ENCODE measurements around the gene PUSL1.

PUSL1 gene

DNA sequence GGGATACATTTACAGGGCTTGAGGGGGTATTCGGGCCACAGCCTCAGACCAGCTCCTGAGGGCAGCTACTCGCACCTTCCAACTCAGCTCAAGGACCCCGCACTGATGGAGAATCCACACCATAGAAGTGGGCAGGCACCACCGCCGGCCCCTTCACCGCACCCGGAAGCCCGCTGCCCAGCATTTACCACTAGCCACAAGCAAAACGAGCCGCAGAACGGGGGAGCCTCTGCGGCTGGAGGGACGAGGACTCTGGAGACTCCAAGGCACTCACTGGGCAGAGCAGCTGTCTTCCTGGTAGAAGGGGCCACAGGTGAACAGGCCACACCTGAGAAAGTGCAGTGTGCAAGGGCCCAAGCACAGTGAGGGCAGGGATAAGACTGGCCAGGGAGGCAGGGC lies 40.1 kb upstream of the PUSL1 start:
- peaks cover 58% of the 10 kb centered on the region for H3K36me3 ChIP-seq (ENCODE audit: control insufficient read depth, insufficient read depth, low read length)
- H3K9me3 ChIP-seq (ENCODE audit: control insufficient read depth, insufficient read depth, low read depth, low read length): no peaks in the 10 kb centered on the region
- no peak overlapping the region for H3K4me3 ChIP-seq (ENCODE audit: low read depth, low read length)
- H3K4me1 ChIP-seq (ENCODE audit: control insufficient read depth, insufficient read depth, low read length): peaks cover 13% of the 10 kb centered on the region
- H3K27me3 ChIP-seq (ENCODE audit: control insufficient read depth, insufficient read depth, low read length): no peaks in the 10 kb centered on the region
- H3K27ac ChIP-seq (ENCODE audit: low read depth, low read length): no peak overlapping the region
- no peak overlapping the region for H3K9ac ChIP-seq (ENCODE audit: low read length)

DNA sequence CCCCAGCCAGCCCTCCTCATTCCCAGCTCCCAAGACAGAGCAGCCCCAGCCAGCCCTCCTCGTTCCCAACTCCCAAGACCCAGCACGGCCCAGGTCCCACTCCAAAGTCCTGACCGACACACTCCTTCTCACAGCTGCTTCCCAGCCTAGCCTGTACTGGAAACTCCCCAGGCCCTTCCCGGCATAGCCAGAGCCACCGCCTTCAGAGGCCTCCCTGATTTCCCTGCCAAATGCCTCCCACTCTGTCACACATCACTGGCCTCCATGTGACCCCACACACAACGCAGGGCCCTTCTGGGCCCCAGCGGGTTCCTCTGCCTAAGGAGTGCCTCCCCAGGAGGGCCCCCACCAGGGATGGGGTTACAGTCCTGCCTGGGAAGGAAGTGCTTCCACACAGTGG lies 37.6 kb upstream of the PUSL1 start:
- H3K27me3 ChIP-seq (ENCODE audit: control insufficient read depth, insufficient read depth, low read length): peaks cover 7% of the 10 kb centered on the region
- H3K36me3 ChIP-seq (ENCODE audit: control insufficient read depth, insufficient read depth, low read length): peaks cover 35% of the 10 kb centered on the region
- peak overlapping the region; percentile 24 for H3K9ac ChIP-seq (ENCODE audit: low read length)
- H3K4me1 ChIP-seq (ENCODE audit: control insufficient read depth, insufficient read depth, low read length): peaks cover 18% of the 10 kb centered on the region
- no peak overlapping the region for H3K4me3 ChIP-seq (ENCODE audit: low read depth, low read length)
- H3K9me3 ChIP-seq (ENCODE audit: control insufficient read depth, insufficient read depth, low read depth, low read length): no peaks in the 10 kb centered on the region
- H3K27ac ChIP-seq (ENCODE audit: low read depth, low read length): no peak overlapping the region

DNA sequence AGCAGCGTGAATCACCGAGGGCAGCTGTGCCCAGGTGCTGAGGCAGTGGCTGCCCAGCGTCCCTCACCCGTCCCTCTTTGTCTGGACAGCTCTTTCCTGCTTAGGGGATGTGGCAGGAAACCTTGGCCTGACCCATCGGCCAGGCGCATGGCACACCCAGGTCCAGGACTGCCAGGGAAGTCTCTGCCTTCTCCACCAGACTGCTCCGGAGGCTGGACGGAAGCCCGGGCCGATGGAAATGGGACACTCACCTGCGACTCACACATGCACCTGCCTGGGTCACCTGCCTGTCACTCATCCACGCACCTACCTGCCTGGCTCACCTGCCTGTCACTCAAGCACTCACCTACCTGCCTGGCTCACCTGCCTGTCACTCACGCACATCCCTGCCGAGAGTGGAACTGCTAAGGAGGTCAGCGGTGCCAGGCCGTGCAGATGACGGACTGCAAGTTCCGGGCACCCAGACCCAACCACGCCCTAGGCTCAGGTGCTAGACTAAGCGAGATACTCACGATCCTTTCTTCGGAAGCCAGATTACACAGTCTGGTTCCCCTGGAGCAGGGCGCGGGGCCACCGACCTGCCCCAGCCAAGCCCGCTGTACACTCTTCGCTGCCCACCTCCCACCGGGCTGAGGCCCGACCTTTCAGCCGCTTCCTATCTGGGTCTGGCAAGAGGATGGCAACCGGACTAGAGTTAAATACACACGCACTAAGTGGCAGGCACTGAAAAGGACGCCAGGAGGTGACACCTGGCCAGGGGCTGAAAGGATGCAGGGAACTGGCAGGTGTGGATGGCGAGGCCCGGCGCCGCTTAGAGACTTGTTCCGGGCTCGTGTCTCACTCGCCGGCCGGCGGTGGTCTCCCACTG lies 35.8 kb upstream of the PUSL1 start:
- Histone ChIP-seq H3K9me3 (ENCODE audit: control insufficient read depth, insufficient read depth, low read depth, low read length) (no peaks in the 10 kb centered on the region), H3K27me3 (ENCODE audit: control insufficient read depth, insufficient read depth, low read length) (peaks cover 7% of the 10 kb centered on the region), H3K27ac (ENCODE audit: low read depth, low read length) (peak overlapping the region; percentile 57; the same call in 1 of the 2 replicates), H3K4me1 (ENCODE audit: control insufficient read depth, insufficient read depth, low read length) (peaks cover 18% of the 10 kb centered on the region), H3K36me3 (ENCODE audit: control insufficient read depth, insufficient read depth, low read length) (peaks cover 26% of the 10 kb centered on the region), H3K9ac (ENCODE audit: low read length) (peak overlapping the region; percentile 96), H3K4me3 (ENCODE audit: low read depth, low read length) (peak overlapping the region; percentile 98)

DNA sequence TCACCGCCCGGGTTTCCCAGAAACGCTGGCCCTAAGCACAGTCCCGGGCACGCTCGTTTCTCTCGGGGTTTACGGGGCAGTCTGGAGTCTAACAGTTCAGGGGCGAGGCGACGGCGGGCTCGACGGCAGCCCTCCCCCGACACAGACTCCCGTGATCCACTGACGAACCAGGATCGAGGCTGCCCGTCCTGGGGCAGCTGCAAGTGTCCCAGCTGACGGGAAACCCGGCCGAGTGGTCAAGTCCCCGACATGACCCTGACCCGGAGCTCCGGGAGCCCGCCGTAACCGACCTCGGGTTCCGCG lies 35.2 kb upstream of the PUSL1 start:
- Histone ChIP-seq H3K9me3 (ENCODE audit: control insufficient read depth, insufficient read depth, low read depth, low read length) (no peaks in the 10 kb centered on the region), H3K4me1 (ENCODE audit: control insufficient read depth, insufficient read depth, low read length) (peaks cover 18% of the 10 kb centered on the region), H3K9ac (ENCODE audit: low read length) (peak overlapping the region; percentile 96), H3K27me3 (ENCODE audit: control insufficient read depth, insufficient read depth, low read length) (peaks cover 7% of the 10 kb centered on the region), H3K4me3 (ENCODE audit: low read depth, low read length) (peak overlapping the region; percentile 98), H3K36me3 (ENCODE audit: control insufficient read depth, insufficient read depth, low read length) (peaks cover 20% of the 10 kb centered on the region), H3K27ac (ENCODE audit: low read depth, low read length) (peak overlapping the region; percentile 57; the same call in 1 of the 2 replicates)

DNA sequence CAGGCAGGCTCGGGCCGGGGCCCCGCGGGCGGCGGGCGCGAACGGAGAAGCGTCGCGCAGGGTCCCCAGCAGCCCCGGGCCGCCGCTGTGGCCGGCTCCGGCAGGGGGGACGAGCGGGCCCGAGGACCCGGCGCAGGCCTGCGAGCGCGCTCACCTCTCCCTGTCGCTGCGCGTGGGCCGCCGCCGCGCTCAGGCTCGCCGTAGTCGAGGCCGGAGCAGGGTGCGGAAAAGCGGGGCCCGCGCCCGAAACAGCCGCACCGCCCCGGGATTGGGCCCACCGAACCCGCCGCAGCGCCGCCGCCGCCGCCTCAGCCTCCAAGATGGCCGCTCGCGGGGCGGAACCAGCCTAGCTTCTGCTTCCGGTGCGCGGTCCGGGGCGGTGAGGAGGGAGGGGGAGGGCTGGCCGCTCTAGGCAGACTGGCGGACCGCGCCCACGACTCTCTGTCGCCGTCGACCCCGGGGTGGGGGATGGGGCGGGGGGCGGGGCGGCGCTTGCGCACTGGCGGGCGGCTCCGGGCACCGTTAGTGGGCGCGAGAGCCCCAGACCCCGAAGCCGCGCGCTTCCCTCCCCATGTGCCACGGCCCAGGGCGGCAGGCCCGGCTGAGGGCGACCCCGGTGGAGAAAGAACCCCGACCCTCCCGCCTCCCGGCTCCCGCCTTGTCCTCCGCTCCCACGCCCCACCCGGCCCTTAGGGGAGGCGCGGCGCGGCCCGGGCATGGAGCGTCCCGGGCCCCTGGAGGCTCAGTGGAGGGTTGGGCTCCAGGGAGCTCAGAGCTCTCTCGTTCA lies 34.7 kb upstream of the PUSL1 start, which contains the start of gene UBE2J2:
UBE2J2 (minus strand) TSS at position 343 of the 787 bp plus-strand sequence. CDS start 5,862 bp downstream, outside the sequence.
- H3K4me3 ChIP-seq (ENCODE audit: low read depth, low read length): peak within 1 kb of the TSS; percentile 98
- H3K36me3 ChIP-seq (ENCODE audit: control insufficient read depth, insufficient read depth, low read length): peaks cover 15% of the 10 kb centered on the region
- H3K27me3 ChIP-seq (ENCODE audit: control insufficient read depth, insufficient read depth, low read length): peaks cover 7% of the 10 kb centered on the region
- H3K9ac ChIP-seq (ENCODE audit: low read length): peak within 1 kb of the TSS; percentile 96
- H3K4me1 ChIP-seq (ENCODE audit: control insufficient read depth, insufficient read depth, low read length): peaks cover 18% of the 10 kb centered on the region
- no peaks in the 10 kb centered on the region for H3K9me3 ChIP-seq (ENCODE audit: control insufficient read depth, insufficient read depth, low read depth, low read length)
- H3K27ac ChIP-seq (ENCODE audit: low read depth, low read length): peak within 1 kb of the TSS; percentile 57; the same call in 1 of the 2 replicates

DNA sequence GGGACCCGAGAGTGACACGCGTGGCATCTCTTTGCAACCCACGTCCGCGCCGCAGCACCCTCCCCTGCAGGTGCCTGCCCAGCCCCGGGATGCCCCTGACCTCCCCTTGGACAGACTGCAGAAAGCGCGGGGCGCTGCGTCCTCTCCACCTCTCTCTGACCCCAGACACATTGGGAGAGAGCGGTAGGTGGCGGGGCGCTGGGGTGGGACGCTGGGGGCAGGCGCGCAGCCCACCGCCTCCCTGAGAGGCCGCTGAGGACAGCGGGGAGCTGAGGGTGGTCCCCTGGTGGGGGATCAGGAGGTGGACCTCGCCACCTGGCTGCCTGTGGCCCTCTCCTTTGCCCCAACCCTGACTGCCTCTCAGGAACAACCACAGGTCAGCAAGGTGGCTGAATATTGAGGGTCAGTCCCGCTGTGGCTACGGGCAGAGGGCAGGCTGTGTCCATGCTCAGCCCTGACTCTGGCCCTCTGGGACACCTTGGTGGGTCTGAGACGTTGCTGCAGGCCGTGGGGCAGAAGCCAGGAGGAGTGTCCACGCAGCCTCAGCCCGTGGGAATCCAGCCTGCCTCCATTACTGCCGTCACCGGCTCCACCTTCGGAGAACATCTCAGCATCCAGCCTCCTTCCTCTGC lies 34.0 kb upstream of the PUSL1 start:
- Histone ChIP-seq H3K27ac (ENCODE audit: low read depth, low read length) (no peak overlapping the region), H3K36me3 (ENCODE audit: control insufficient read depth, insufficient read depth, low read length) (peaks cover 15% of the 10 kb centered on the region), H3K9ac (ENCODE audit: low read length) (peak overlapping the region; percentile 53), H3K9me3 (ENCODE audit: control insufficient read depth, insufficient read depth, low read depth, low read length) (no peaks in the 10 kb centered on the region), H3K4me3 (ENCODE audit: low read depth, low read length) (peak overlapping the region; percentile 80), H3K4me1 (ENCODE audit: control insufficient read depth, insufficient read depth, low read length) (peaks cover 18% of the 10 kb centered on the region), H3K27me3 (ENCODE audit: control insufficient read depth, insufficient read depth, low read length) (peaks cover 7% of the 10 kb centered on the region)

DNA sequence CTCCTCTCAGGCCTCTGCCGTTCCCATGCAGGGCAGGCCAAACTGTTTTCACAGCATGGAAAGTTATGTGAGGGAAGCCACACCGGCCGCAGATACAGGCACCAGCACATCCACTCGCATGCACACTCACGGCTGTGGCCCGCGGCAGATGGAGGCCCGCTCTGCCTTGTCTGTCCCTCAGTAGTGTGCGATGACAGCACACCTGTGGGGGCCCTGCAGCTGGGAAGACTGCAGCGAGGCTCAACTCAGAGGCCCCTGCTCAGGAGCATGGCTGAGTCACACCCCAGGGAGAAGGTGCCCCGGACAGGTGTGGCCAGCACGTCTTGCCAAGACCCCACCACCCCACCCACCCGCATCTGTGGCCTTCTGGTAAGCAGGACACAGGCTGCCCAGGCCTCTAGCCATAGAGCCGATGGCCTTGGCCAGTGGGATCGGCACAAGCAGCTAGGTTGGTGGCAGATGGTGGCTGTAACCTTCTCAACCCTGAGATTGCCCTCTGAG lies 33.4 kb upstream of the PUSL1 start:
- peaks cover 18% of the 10 kb centered on the region for H3K4me1 ChIP-seq (ENCODE audit: control insufficient read depth, insufficient read depth, low read length)
- H3K4me3 ChIP-seq (ENCODE audit: low read depth, low read length): peak overlapping the region; percentile 80; the same call in 1 of the 2 replicates
- no peak overlapping the region for H3K9ac ChIP-seq (ENCODE audit: low read length)
- H3K9me3 ChIP-seq (ENCODE audit: control insufficient read depth, insufficient read depth, low read depth, low read length): no peaks in the 10 kb centered on the region
- H3K36me3 ChIP-seq (ENCODE audit: control insufficient read depth, insufficient read depth, low read length): peaks cover 13% of the 10 kb centered on the region
- H3K27me3 ChIP-seq (ENCODE audit: control insufficient read depth, insufficient read depth, low read length): peaks cover 7% of the 10 kb centered on the region
- no peak overlapping the region for H3K27ac ChIP-seq (ENCODE audit: low read depth, low read length)

DNA sequence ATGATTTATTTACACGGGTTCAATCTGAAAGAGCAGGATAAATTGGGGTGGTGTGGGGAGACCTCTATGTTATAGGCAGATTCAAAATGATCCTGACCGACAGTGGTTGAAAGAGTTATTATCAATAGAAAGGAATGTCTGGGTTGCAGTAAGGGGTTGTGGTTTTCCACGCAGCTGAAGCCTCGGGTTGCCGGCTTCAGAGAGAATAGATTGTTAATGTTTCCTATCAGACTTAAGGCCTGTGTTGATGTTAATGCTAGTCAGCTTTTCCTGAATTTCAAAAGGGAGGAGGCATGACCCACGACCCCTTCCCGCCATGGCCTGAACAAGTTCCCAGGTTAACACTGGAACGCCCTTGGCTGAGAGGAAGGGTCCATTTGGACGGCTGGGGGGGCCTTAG lies 32.6 kb upstream of the PUSL1 start:
- Histone ChIP-seq H3K9me3 (ENCODE audit: control insufficient read depth, insufficient read depth, low read depth, low read length) (no peaks in the 10 kb centered on the region), H3K9ac (ENCODE audit: low read length) (no peak overlapping the region), H3K4me1 (ENCODE audit: control insufficient read depth, insufficient read depth, low read length) (peaks cover 18% of the 10 kb centered on the region), H3K4me3 (ENCODE audit: low read depth, low read length) (no peak overlapping the region), H3K27ac (ENCODE audit: low read depth, low read length) (no peak overlapping the region), H3K36me3 (ENCODE audit: control insufficient read depth, insufficient read depth, low read length) (peaks cover 6% of the 10 kb centered on the region; the same call in 1 of the 2 replicates), H3K27me3 (ENCODE audit: control insufficient read depth, insufficient read depth, low read length) (peaks cover 7% of the 10 kb centered on the region)

DNA sequence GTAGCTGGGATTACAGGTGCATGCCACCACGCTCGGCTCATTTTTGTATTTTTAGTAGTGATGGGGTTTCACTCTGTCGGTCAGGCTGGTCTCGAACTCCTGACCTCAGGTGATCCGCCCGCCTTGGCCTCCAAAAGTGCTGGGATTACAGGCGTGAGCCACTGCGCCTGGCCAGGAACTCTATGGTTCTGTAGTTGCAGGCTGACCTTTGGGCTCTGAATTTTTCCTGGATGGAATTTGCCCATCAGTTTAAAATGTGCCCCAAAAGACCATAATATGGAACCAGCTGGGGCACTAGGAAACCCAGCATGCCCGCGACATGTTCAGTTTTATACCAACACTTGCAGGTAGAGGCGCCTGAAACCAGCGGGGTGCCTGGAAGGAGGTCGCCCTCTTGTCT lies 29.8 kb upstream of the PUSL1 start:
- Histone ChIP-seq H3K36me3 (ENCODE audit: control insufficient read depth, insufficient read depth, low read length) (no peaks in the 10 kb centered on the region), H3K27me3 (ENCODE audit: control insufficient read depth, insufficient read depth, low read length) (peaks cover 7% of the 10 kb centered on the region), H3K9ac (ENCODE audit: low read length) (no peak overlapping the region), H3K27ac (ENCODE audit: low read depth, low read length) (no peak overlapping the region), H3K4me3 (ENCODE audit: low read depth, low read length) (no peak overlapping the region), H3K4me1 (ENCODE audit: control insufficient read depth, insufficient read depth, low read length) (peaks cover 8% of the 10 kb centered on the region), H3K9me3 (ENCODE audit: control insufficient read depth, insufficient read depth, low read depth, low read length) (no peaks in the 10 kb centered on the region)

DNA sequence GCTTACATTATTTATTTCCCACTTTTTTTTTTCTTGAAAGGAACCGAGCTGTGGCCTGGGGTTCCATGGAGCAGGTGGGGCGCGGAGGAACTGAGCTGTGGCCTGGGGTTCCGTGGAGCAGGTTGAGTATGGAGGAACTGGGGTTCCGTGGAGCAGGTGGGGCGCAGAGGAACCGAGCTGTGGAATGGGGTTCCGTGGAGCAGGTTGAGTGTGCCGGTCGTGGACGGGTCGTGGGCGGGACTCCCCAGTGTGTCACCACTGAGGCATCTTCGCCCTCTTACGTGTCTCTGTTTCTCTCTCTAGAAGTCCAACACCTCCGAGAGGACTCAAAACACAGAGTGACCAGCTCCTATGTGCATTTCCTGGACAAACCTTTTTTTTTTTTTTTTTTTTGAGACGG lies 29.4 kb upstream of the PUSL1 start:
- no peaks in the 10 kb centered on the region for H3K9me3 ChIP-seq (ENCODE audit: control insufficient read depth, insufficient read depth, low read depth, low read length)
- peaks cover 8% of the 10 kb centered on the region for H3K4me1 ChIP-seq (ENCODE audit: control insufficient read depth, insufficient read depth, low read length)
- H3K27ac ChIP-seq (ENCODE audit: low read depth, low read length): no peak overlapping the region
- H3K27me3 ChIP-seq (ENCODE audit: control insufficient read depth, insufficient read depth, low read length): peaks cover 7% of the 10 kb centered on the region
- H3K4me3 ChIP-seq (ENCODE audit: low read depth, low read length): no peak overlapping the region
- H3K36me3 ChIP-seq (ENCODE audit: control insufficient read depth, insufficient read depth, low read length): no peaks in the 10 kb centered on the region
- H3K9ac ChIP-seq (ENCODE audit: low read length): no peak overlapping the region

All from HUES6 (cell line).